Astrocyte of the cerebellum (primary cell): ENCODE results near the gene SLC25A27.

Experiments used
- DNase-seq: peaks from one replicate; pipeline ENCODE4 v3.0.0-alpha.2; 2011; ENCODE audit warnings: low read depth
- H3K4me3 ChIP-seq: 2 replicates; pipeline ENCODE4 v1.5.1; 2011; ENCODE audit warnings: mild to moderate bottlenecking, low read depth, low read length, moderate library complexity
- in situ Hi-C: cut with HindIII; loops from 2 replicates; pipeline ENCODE4 v1.10.0; 2017; ENCODE audit warnings: low sequenced_read_pairs
- TF ChIP-seq, protein P1 (sequence below): IDR thresholded peaks from 2 replicates; pipeline ENCODE4 v1.5.1; 2012; ENCODE audit warnings: low read length, low read depth, moderate library complexity, mild to moderate bottlenecking; ENCODE audit errors: missing control alignments

Gene SLC25A27

DNA sequence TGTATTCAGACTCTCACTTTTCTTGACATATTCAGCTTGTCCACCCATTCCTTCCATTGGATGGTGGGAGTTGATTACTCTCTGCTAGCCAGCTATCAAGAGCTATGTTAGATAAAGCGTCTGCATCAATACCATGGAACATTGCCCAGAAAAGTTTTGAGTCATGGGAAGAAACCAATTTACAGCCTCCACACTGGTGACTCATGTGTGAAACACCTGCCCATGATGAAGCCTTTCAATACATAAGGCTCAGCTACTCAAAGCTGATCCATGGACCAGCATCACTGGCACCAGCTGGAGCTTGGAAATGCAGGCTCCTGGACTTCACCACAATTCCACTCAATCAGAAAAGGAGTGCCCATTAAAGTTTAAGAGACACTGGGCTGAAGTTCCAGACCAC, 66.3 kb downstream of the SLC25A27 start:
- TF ChIP-seq, protein P1, sequence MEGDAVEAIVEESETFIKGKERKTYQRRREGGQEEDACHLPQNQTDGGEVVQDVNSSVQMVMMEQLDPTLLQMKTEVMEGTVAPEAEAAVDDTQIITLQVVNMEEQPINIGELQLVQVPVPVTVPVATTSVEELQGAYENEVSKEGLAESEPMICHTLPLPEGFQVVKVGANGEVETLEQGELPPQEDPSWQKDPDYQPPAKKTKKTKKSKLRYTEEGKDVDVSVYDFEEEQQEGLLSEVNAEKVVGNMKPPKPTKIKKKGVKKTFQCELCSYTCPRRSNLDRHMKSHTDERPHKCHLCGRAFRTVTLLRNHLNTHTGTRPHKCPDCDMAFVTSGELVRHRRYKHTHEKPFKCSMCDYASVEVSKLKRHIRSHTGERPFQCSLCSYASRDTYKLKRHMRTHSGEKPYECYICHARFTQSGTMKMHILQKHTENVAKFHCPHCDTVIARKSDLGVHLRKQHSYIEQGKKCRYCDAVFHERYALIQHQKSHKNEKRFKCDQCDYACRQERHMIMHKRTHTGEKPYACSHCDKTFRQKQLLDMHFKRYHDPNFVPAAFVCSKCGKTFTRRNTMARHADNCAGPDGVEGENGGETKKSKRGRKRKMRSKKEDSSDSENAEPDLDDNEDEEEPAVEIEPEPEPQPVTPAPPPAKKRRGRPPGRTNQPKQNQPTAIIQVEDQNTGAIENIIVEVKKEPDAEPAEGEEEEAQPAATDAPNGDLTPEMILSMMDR = no peak
- in situ Hi-C loops = no loop called here
- H3K4me3 ChIP-seq = no peak overlapping the region
- peak; percentile 57 for DNase-seq

DNA sequence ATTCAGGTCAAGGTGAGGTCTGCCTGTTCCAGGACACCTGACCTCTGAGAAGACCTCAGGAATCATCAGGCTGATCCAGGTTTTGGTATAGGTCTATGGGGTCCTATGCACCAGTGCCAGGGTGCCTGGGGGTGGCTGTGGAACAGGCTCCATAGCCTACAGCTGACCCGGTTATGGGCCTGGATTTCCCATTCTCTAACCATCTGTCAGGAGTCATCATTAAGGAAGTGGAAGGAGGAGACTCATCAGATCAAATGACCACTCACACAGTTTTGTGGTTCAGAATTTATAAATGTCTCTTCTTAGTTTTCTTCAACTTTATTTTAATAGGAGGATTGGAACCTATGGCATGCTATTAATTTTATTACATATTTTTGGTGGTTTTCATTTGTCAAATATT, 67.6 kb downstream of the SLC25A27 start:
- in situ Hi-C loops = no loop called here
- no peak overlapping the region for H3K4me3 ChIP-seq
- TF ChIP-seq, protein P1 = no peak
- no peak for DNase-seq
